Adrenal gland (tissue), 12 donors: ENCODE measurements around the gene MPZ. TPM values are rescaled to one million over a fixed set of nuclear protein-coding genes. Genes with fewer than 3 reads are reported as not detected.

Experiments
- DNase-seq, 7 donors: peaks; one replicate each; pipeline ENCODE4 v3.0.0-alpha.2; 2019 to 2020
- H3K27ac ChIP-seq, 5 donors: fragments of 200-600 bp; sonication (generic) in 4 of 5; 1 replicate in 3 of 5; 2 replicates in 2 of 5; pipeline versions ENCODE4 v1.5.1 to v1.8.0; 2016 to 2020; ENCODE audit warnings: mild to moderate bottlenecking in 1 of 5
- H3K27me3 ChIP-seq: fragments of 200-600 bp; 2 replicates; pipeline ENCODE4 v1.8.0; 2021
- H3K36me3 ChIP-seq, 2 donors: fragments of 200-600 bp; replicated peaks in 1 of 2; 1 replicate in 1 of 2; 2 replicates in 1 of 2; pipeline versions ENCODE4 v1.5.1 to v1.8.0; 2018 to 2022
- H3K4me1 ChIP-seq, 2 donors: fragments of 200-600 bp; replicated peaks in 1 of 2; 1 replicate in 1 of 2; 2 replicates in 1 of 2; pipeline versions ENCODE4 v1.5.1 to v1.8.0; 2018 to 2021
- H3K4me3 ChIP-seq, 4 donors: fragments of 200-600 bp; sonication (generic) in 3 of 4; one replicate each; pipeline ENCODE4 v1.5.1; 2016 to 2018
- H3K9me3 ChIP-seq, 3 donors: fragments of 200-600 bp; sonication (generic) in 1 of 3; replicated peaks in 1 of 3; 1 replicate in 2 of 3; 2 replicates in 1 of 3; pipeline versions ENCODE4 v1.5.1 to v1.8.0; 2016 to 2021
- POLR2A ChIP-seq, 2 donors: fragments of 450-650 bp; IDR thresholded peaks; one replicate each; pipeline ENCODE4 v1.6.1; 2017; ENCODE audit warnings: antibody characterized with exemption in 2 of 2, mild to moderate bottlenecking in 2 of 2, moderate library complexity in 1 of 2
- WGBS, 4 donors: extraction: QIAGEN DNeasy Blood & Tissue Kit in 2 of 4; methylation state at CpG; one replicate each; pipeline versions ENCODE4 v1.1.5 to v1.1.7; 2013 to 2017; 5-methylcytosine and 5-hydroxymethylcytosine counted together
- intact Hi-C, 2 donors: fragments of 100-400 bp; cut with DNase I; formaldehyde crosslinking; loops; one replicate each; pipeline versions ENCODE4 v1.14.1 to v1.15.0; 2022 to 2023
- polyA plus RNA-seq, 3 donors: library from polyadenylated mRNA; stranded (reverse); fragments of 200-250 nt in 2 of 3; fragments of 350-450 nt in 1 of 3; fragmentation: Illumina TruSeq in 1 of 3; extraction: RNeasy Lipid Tissue Mini Kit (QIAGEN cat#74804) in 1 of 3; gene quantifications; one replicate each; pipeline ENCODE4 v1.2.3, GENCODE V29; 2013 to 2014
- total RNA-seq, 9 donors: library from RNA; depleted of rRNA in 4 of 9; stranded (reverse); fragments of >200 nt in 4 of 9; fragments of 120-200 nt in 1 of 9; fragmentation: NEBNext Ultra II Directional in 1 of 9; extraction: Animal tissue kit (Norgen Biotek cat#: 25700) in 1 of 9; gene quantifications; one replicate each; pipeline versions ENCODE4 v1.1.0 to v1.2.4, GENCODE V29; 2013 to 2023
- TF ChIP-seq, protein P1 (sequence below), 6 experiments: fragments of 450-650 bp in 4 of 6; fragments of 200-600 bp in 2 of 6; sonication (generic) in 1 of 6; IDR thresholded peaks; 1 replicate in 5 of 6; 2 replicates in 1 of 6; pipeline versions ENCODE4 v1.5.1 to v1.8.0; 2016 to 2021; ENCODE audit warnings: antibody characterized with exemption in 6 of 6, mild to moderate bottlenecking in 2 of 6, moderate library complexity in 1 of 6
- donor health status: healthy with polysubstance abuse.
- donor health status: Bipolar disorder and iron deficiency.
- donor health status: DM: yes; HTN: yes; CAD: no.
- donor health status: DM: no; HTN: no; CAD: no.
- donor health status: DM: no; HTN: no; CAD: no.
- donor health status: DM: yes; HTN: yes; CAD: no.

MPZ gene
- total and polyA plus RNA-seq, 12 donors = 0.66 to 10.3 (median 4.0) TPM

- Histone ChIP-seq H3K27me3 (no peaks in the 10 kb centered on the region), H3K27ac (no peak overlapping the region), H3K36me3 (no peaks in the 10 kb centered on the region), H3K4me3 (no peak overlapping the region), H3K9me3 (no peaks in the 10 kb centered on the region), H3K4me1 (peaks cover 0 to 4% of the 10 kb centered on the region in 2 donors)
- TF ChIP-seq, protein P1, sequence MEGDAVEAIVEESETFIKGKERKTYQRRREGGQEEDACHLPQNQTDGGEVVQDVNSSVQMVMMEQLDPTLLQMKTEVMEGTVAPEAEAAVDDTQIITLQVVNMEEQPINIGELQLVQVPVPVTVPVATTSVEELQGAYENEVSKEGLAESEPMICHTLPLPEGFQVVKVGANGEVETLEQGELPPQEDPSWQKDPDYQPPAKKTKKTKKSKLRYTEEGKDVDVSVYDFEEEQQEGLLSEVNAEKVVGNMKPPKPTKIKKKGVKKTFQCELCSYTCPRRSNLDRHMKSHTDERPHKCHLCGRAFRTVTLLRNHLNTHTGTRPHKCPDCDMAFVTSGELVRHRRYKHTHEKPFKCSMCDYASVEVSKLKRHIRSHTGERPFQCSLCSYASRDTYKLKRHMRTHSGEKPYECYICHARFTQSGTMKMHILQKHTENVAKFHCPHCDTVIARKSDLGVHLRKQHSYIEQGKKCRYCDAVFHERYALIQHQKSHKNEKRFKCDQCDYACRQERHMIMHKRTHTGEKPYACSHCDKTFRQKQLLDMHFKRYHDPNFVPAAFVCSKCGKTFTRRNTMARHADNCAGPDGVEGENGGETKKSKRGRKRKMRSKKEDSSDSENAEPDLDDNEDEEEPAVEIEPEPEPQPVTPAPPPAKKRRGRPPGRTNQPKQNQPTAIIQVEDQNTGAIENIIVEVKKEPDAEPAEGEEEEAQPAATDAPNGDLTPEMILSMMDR (IDR thresholded peaks at IDR 0.05) = no peak
- TF ChIP-seq POLR2A (IDR thresholded peaks at IDR 0.05) = no peak
- no peak for DNase-seq
- WGBS, 4 donors = 59 to 71% (median 67%) methylated on average over 2 of the region's 2 CpGs
- intact Hi-C loops = no loop called here
Observed at GRCh38 chr1:161266836-161267235, 42.9 kb downstream of the MPZ start.

DNA sequence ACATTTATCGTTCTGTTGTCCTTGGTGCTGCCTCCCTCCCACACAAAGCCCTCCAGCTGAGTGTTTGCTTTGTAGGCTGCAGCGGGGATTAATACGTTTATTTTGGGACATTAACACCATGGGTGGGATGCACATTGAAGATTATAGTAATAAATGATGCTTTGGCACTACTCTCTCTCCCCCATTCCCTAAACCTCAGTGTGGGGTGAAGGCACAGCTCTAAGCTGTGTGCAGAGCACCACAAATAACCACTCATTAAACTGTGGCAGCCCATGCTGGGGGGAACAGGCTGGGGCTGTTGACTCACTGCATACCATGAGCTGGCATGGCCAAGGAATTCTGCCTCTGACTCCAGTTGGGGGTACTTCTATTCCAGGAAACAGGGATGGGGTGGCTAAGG lies 43.6 kb downstream of the MPZ start:
- DNase-seq = peak in 1 of 7 donors; percentile 32
- Histone ChIP-seq H3K4me3 (no peak overlapping the region), H3K4me1 (peaks cover 0 to 4% of the 10 kb centered on the region in 2 donors), H3K36me3 (no peaks in the 10 kb centered on the region), H3K27ac (no peak overlapping the region), H3K27me3 (no peaks in the 10 kb centered on the region), H3K9me3 (no peaks in the 10 kb centered on the region)
- intact Hi-C loops = no loop called here
- TF ChIP-seq POLR2A (IDR thresholded peaks at IDR 0.05) = no peak
- TF ChIP-seq, protein P1 (IDR thresholded peaks at IDR 0.05) = no peak
- WGBS, 4 donors = 36 to 59% (median 45%) methylated on average over 3 of the region's 3 CpGs

GRCh38 chr1:161265305-161265704 lies 44.5 kb downstream of the MPZ start:
- Histone ChIP-seq H3K27ac (no peak overlapping the region), H3K9me3 (no peaks in the 10 kb centered on the region), H3K4me3 (no peak overlapping the region), H3K36me3 (no peaks in the 10 kb centered on the region), H3K4me1 (peaks cover 0 to 4% of the 10 kb centered on the region in 2 donors), H3K27me3 (peaks cover 1% of the 10 kb centered on the region)
- no peak for TF ChIP-seq POLR2A (IDR thresholded peaks at IDR 0.05)
- TF ChIP-seq, protein P1 (IDR thresholded peaks at IDR 0.05) = no peak
- WGBS, 4 donors = 80 to 92% (median 87%) methylated on average over 5 of the region's 5 CpGs
- no peak for DNase-seq
- intact Hi-C loops = no loop called here

DNA sequence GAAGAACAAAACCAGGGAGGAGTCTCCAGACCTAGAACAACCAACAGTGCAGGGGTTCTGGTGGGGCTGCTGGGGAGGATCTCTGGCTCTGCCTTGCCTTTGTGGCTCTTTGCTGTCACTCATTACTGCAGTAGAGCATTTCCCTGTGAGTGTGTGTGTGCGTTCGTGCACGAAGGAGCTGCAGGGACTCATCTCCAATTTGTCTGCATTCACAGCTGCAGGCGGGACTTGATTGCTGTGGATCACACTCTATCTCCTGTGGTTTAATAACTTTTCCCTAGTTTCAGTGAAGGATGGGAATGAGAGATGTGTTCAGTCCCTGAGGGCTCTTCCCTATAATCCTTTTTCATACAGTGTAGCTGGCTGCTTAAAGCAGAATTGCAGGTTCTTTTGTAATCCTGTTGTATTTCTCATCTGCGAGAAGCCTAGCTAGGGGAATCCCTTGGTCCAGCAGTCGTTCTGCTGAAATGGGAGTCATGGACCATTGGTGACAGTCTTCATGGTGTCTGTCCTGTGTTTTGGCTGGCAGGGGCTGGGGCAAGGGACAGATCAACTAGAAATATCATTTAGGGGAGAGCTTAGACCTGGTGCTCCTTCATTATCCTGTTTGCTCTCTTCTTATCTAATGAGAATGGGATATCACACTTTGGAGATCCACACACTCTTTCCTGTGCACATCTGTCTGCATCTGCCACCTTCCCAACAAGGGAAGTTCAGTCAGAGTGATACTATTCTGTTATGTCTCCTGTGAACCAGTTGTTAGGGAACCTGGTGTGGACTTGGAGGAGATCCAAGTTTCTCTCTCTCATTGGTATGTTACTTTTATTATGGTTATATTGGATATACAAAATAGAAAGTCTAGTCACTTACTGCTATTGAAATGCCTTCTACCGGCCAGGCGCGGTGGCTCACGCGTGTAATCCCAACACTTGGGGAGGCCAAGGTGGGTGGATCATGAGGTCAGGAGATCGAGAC lies 48.2 kb downstream of the MPZ start:
- no peaks in the 10 kb centered on the region for H3K36me3 ChIP-seq
- WGBS, 4 donors = 78 to 88% (median 82%) methylated on average over 12 of the region's 12 CpGs
- H3K4me1 ChIP-seq = peaks cover 0 to 4% of the 10 kb centered on the region in 2 donors
- H3K27me3 ChIP-seq = peaks cover 32% of the 10 kb centered on the region
- H3K9me3 ChIP-seq = peaks cover 0 to 3% (median 0%) of the 10 kb centered on the region in 3 donors
- intact Hi-C loops = no loop called here
- H3K27ac ChIP-seq = no peak overlapping the region
- no peak overlapping the region for H3K4me3 ChIP-seq
- no peak for TF ChIP-seq POLR2A (IDR thresholded peaks at IDR 0.05)
- DNase-seq = no peak
